ENCODE measurements around the gene TMEM255B. TPM values are rescaled to one million over a fixed set of nuclear protein-coding genes. Genes with fewer than 3 reads are reported as not detected.

The TMEM255B gene
- total RNA-seq, 6 donors from 2014 or later = 1.4 to 39.0 (median 13.8) TPM

- no peaks in the 10 kb centered on the region for H3K9me3 ChIP-seq
- H3K27me3 ChIP-seq = no peaks in the 10 kb centered on the region
- DNase-seq (peak in 1 of 2 donors; percentile 67), ATAC-seq (ENCODE audit: low FRiP score in 2 of 2) (no peak)
- 61 to 62% methylated on average over 23 to 25 of the region's 25 CpGs for WGBS, 2 donors
- H3K4me3 ChIP-seq = peak overlapping the region in 2 of 4 donors; percentile 34 to 36
- H3K4me1 ChIP-seq = peaks cover 61 to 82% (median 67%) of the 10 kb centered on the region in 4 donors
- H3K36me3 ChIP-seq = no peaks in the 10 kb centered on the region
- no peak for TF ChIP-seq POLR2AphosphoS5 (IDR thresholded peaks at IDR 0.05)
- no peak for TF ChIP-seq CTCF (IDR thresholded peaks at IDR 0.05)
- TF ChIP-seq POLR2A (IDR thresholded peaks at IDR 0.05) = no peak
- no peak for TF ChIP-seq EP300 (IDR thresholded peaks at IDR 0.05)
- H3K27ac ChIP-seq = peak overlapping the region in 1 of 4 donors; percentile 3
Measured at GRCh38 chr13:113816254-113816929, 57.4 kb downstream of the TMEM255B start.

- Histone ChIP-seq H3K36me3 (peaks cover 0 to 4% (median under 1%) of the 10 kb centered on the region in 4 donors), H3K4me3 (peak overlapping the region in 1 of 4 donors; percentile 42), H3K27ac (peak overlapping the region; percentile 50 to 85 (median 74)), H3K4me1 (peaks cover 66 to 90% (median 75%) of the 10 kb centered on the region in 4 donors), H3K27me3 (no peaks in the 10 kb centered on the region), H3K9me3 (no peaks in the 10 kb centered on the region)
- TF ChIP-seq CTCF (IDR thresholded peaks at IDR 0.05) (peak; percentile 69 to 91 (median 84)), POLR2AphosphoS5 (IDR thresholded peaks at IDR 0.05) (peak; percentile 77 to 80), POLR2A (IDR thresholded peaks at IDR 0.05) (no peak), EP300 (IDR thresholded peaks at IDR 0.05) (peak in 1 of 4 donors; percentile 65)
- WGBS, 2 donors = 17 to 21% methylated on average over 8 to 20 of the region's 24 CpGs
- DNase-seq (peak; percentile 54 to 89), ATAC-seq (ENCODE audit: low FRiP score in 2 of 2) (peak; percentile 33 to 69)
Measured at GRCh38 chr13:113816946-113817859, 58.2 kb downstream of the TMEM255B start.

GRCh38 chr13:113817860-113818691, 59.0 kb downstream of the TMEM255B start:
- Histone ChIP-seq H3K4me3 (peak overlapping the region in 2 of 4 donors; percentile 1 to 42), H3K4me1 (peaks cover 65 to 88% (median 76%) of the 10 kb centered on the region in 4 donors), H3K27ac (peak overlapping the region; percentile 50 to 85 (median 74)), H3K36me3 (peaks cover 2 to 11% (median 6%) of the 10 kb centered on the region in 4 donors), H3K27me3 (no peaks in the 10 kb centered on the region), H3K9me3 (no peaks in the 10 kb centered on the region)
- WGBS, 2 donors = 64 to 87% methylated on average over 4 to 37 of the region's 60 CpGs
- ATAC-seq (ENCODE audit: low FRiP score in 2 of 2) (no peak), DNase-seq (peak in 1 of 2 donors; percentile 83)
- no peak for TF ChIP-seq CTCF (IDR thresholded peaks at IDR 0.05)
- TF ChIP-seq EP300 (IDR thresholded peaks at IDR 0.05) = no peak
- TF ChIP-seq POLR2AphosphoS5 (IDR thresholded peaks at IDR 0.05) = no peak
- TF ChIP-seq POLR2A (IDR thresholded peaks at IDR 0.05) = no peak

GRCh38 chr13:113818700-113819295, 59.8 kb downstream of the TMEM255B start:
- peaks cover 58 to 81% (median 71%) of the 10 kb centered on the region in 4 donors for H3K4me1 ChIP-seq
- TF ChIP-seq EP300 (IDR thresholded peaks at IDR 0.05) = no peak
- TF ChIP-seq POLR2A (IDR thresholded peaks at IDR 0.05) = no peak
- TF ChIP-seq CTCF (IDR thresholded peaks at IDR 0.05) = no peak
- TF ChIP-seq POLR2AphosphoS5 (IDR thresholded peaks at IDR 0.05) = no peak
- DNase-seq (peak in 1 of 2 donors; percentile 81), ATAC-seq (ENCODE audit: low FRiP score in 2 of 2) (no peak)
- no peaks in the 10 kb centered on the region for H3K27me3 ChIP-seq
- H3K9me3 ChIP-seq = no peaks in the 10 kb centered on the region
- peak overlapping the region in 2 of 4 donors; percentile 1 to 42 for H3K4me3 ChIP-seq
- peaks cover 4 to 18% (median 9%) of the 10 kb centered on the region in 4 donors for H3K36me3 ChIP-seq
- H3K27ac ChIP-seq = peak overlapping the region; percentile 50 to 85 (median 74)
- WGBS, 2 donors = 78 to 91% methylated on average over 4 to 24 of the region's 26 CpGs

All from upper lobe of left lung (tissue), 6 donors.